Suppressor macrophage treated with lipopolysaccharide for 1 hour (primary cell): ENCODE results near the gene COPB1.
"Not testable (repeated sequence)": the region's sequence is repeated elsewhere in the genome, so short reads cannot be mapped to it uniquely, and the experiment has no call there.

Experiments used
- DNase-seq, 3 donors: peaks; one replicate each; pipeline ENCODE4 v3.0.0-alpha.2; 2020 to 2022

The COPB1 gene

GRCh38 chr11:14499560-14500180, at the start of gene COPB1:
Gene COPB1 (minus strand): TSS chr11:14499811. CDS start chr11:14498928, 883 bp downstream.
- peak; percentile 90 to 96 (median 94) for DNase-seq

- no peak for DNase-seq
These were observed 47.8 kb upstream of the COPB1 start for GRCh38 chr11:14547440-14547839.

- DNase-seq: peak; percentile 43 to 76 (median 54)
These were observed 47.1 kb upstream of the COPB1 start for GRCh38 chr11:14546672-14547071.

- DNase-seq: peak; percentile 64 to 93 (median 89)
These were observed 45.0 kb upstream of the COPB1 start for GRCh38 chr11:14544611-14545010.

GRCh38 chr11:14543260-14543659, 43.6 kb upstream of the COPB1 start:
- DNase-seq: peak in 2 of 3 donors; percentile 53 to 60

GRCh38 chr11:14542324-14542723, 42.7 kb upstream of the COPB1 start:
- DNase-seq: peak; percentile 37 to 50 (median 37)

- DNase-seq: peak; percentile 60 to 76 (median 70)
These were observed 41.8 kb upstream of the COPB1 start for GRCh38 chr11:14541192-14541947.

GRCh38 chr11:14539982-14540421, 40.4 kb upstream of the COPB1 start:
- DNase-seq: peak; percentile 74 to 79 (median 75)

GRCh38 chr11:14538926-14539554, 39.4 kb upstream of the COPB1 start:
- no peak for DNase-seq

GRCh38 chr11:14538271-14538925, 38.8 kb upstream of the COPB1 start:
- DNase-seq: no peak

GRCh38 chr11:14537134-14537599, 37.6 kb upstream of the COPB1 start:
- DNase-seq: peak; percentile 58 to 91 (median 90)

- not testable (repeated sequence) for DNase-seq
These were observed 35.6 kb upstream of the COPB1 start for GRCh38 chr11:14535166-14535565.

GRCh38 chr11:14529951-14530350, 30.3 kb upstream of the COPB1 start:
- DNase-seq: no peak

- DNase-seq: peak in 1 of 3 donors; percentile 13
These were observed 29.7 kb upstream of the COPB1 start for GRCh38 chr11:14529321-14529720.

- no peak for DNase-seq
These were observed 23.2 kb upstream of the COPB1 start for GRCh38 chr11:14522801-14523200.

- no peak for DNase-seq
These were observed 22.6 kb upstream of the COPB1 start for GRCh38 chr11:14522245-14522644.

GRCh38 chr11:14520747-14521151, 21.1 kb upstream of the COPB1 start:
- peak in 1 of 3 donors; percentile 17 for DNase-seq

- peak; percentile 97 to 98 (median 98) for DNase-seq
These were observed 20.5 kb upstream of the COPB1 start, which contains the start of gene PSMA1 for GRCh38 chr11:14519917-14520746. Gene PSMA1 (minus strand): TSS chr11:14520386. CDS start chr11:14520299, 87 bp downstream.

- DNase-seq: peak; percentile 77 to 85 (median 84)
These were observed 19.9 kb upstream of the COPB1 start for GRCh38 chr11:14519597-14519916.

- no peak for DNase-seq
These were observed 19.2 kb upstream of the COPB1 start for GRCh38 chr11:14518820-14519219.

GRCh38 chr11:14513800-14514199, 14.2 kb upstream of the COPB1 start:
- DNase-seq: peak in 1 of 3 donors; percentile 8

GRCh38 chr11:14506532-14506931, 6.9 kb upstream of the COPB1 start:
- DNase-seq: no peak
